GM19395 (cell line): ENCODE results near the gene RFC4.
"Not testable (repeated sequence)": the region's sequence is repeated elsewhere in the genome, so short reads cannot be mapped to it uniquely, and the experiment has no call there.

ENCODE experiments used
- ATAC-seq: cut with Tn5 transposase; IDR thresholded peaks from one replicate; pipeline ENCODE4 v1.9.1; 2021; ENCODE audit warnings: mild to moderate bottlenecking, moderate library complexity; ENCODE audit not compliant: unreplicated experiment

Gene RFC4

GRCh38 chr3:186806089-186807055, at the start of gene RFC4:
Gene RFC4 (minus strand): TSS chr3:186806482. CDS start chr3:186804713, 1,769 bp downstream.
- ATAC-seq, result peak; percentile 94

GRCh38 chr3:186854954-186855353, 48.7 kb upstream of the RFC4 start:
- ATAC-seq, result no peak

GRCh38 chr3:186854146-186854545, 47.9 kb upstream of the RFC4 start:
- ATAC-seq, result no peak

GRCh38 chr3:186852994-186853393, 46.7 kb upstream of the RFC4 start:
- no peak for ATAC-seq

GRCh38 chr3:186851835-186852234, 45.6 kb upstream of the RFC4 start:
- not testable (repeated sequence) for ATAC-seq

GRCh38 chr3:186849374-186849975, 43.2 kb upstream of the RFC4 start:
- ATAC-seq, result no peak

- no peak for ATAC-seq
Measured at GRCh38 chr3:186847437-186847836, 41.2 kb upstream of the RFC4 start.

GRCh38 chr3:186845756-186846155, 39.5 kb upstream of the RFC4 start:
- ATAC-seq, result no peak

GRCh38 chr3:186844908-186845307, 38.6 kb upstream of the RFC4 start:
- no peak for ATAC-seq

- no peak for ATAC-seq
Measured at GRCh38 chr3:186843039-186843432, 36.8 kb upstream of the RFC4 start.

- no peak for ATAC-seq
Measured at GRCh38 chr3:186842426-186843038, 36.2 kb upstream of the RFC4 start, which contains the start of gene ADIPOQ. Gene ADIPOQ (plus strand): TSS chr3:186842710. CDS start chr3:186853059, 10,349 bp downstream.

- ATAC-seq, result no peak
Measured at GRCh38 chr3:186841620-186842019, 35.3 kb upstream of the RFC4 start.

- ATAC-seq, result no peak
Measured at GRCh38 chr3:186839874-186840641, 33.8 kb upstream of the RFC4 start.

GRCh38 chr3:186832276-186832675, 26.0 kb upstream of the RFC4 start:
- no peak for ATAC-seq

- no peak for ATAC-seq
Measured at GRCh38 chr3:186831798-186832197, 25.5 kb upstream of the RFC4 start.

GRCh38 chr3:186828340-186828739, 22.1 kb upstream of the RFC4 start:
- ATAC-seq, result no peak

GRCh38 chr3:186826976-186827857, 20.9 kb upstream of the RFC4 start:
- ATAC-seq, result peak; percentile 79

GRCh38 chr3:186826410-186826975, 20.2 kb upstream of the RFC4 start:
- no peak for ATAC-seq

- ATAC-seq, result no peak
Measured at GRCh38 chr3:186825872-186826409, 19.7 kb upstream of the RFC4 start.
